Fibroblast of pulmonary artery (primary cell): ENCODE measurements around the gene ISY1.
"Not testable (repeated sequence)": the region's sequence is repeated elsewhere in the genome, so short reads cannot be mapped to it uniquely, and the experiment has no call there.

Source experiments
- DNase-seq: peaks from one replicate; pipeline ENCODE4 v3.0.0-alpha.2; 2010; ENCODE audit warnings: low read depth
- H3K4me3 ChIP-seq: replicated peaks from 2 replicates; pipeline ENCODE4 v1.5.1; 2011; ENCODE audit warnings: low read depth, mild to moderate bottlenecking, control low read depth, low read length, moderate library complexity
- CTCF ChIP-seq: IDR thresholded peaks from 2 replicates; pipeline ENCODE4 v1.5.1; 2011; ENCODE audit warnings: mild to moderate bottlenecking, control low read depth, low read length, inconsistent platforms; ENCODE audit errors: missing control alignments

ISY1 gene

DNA sequence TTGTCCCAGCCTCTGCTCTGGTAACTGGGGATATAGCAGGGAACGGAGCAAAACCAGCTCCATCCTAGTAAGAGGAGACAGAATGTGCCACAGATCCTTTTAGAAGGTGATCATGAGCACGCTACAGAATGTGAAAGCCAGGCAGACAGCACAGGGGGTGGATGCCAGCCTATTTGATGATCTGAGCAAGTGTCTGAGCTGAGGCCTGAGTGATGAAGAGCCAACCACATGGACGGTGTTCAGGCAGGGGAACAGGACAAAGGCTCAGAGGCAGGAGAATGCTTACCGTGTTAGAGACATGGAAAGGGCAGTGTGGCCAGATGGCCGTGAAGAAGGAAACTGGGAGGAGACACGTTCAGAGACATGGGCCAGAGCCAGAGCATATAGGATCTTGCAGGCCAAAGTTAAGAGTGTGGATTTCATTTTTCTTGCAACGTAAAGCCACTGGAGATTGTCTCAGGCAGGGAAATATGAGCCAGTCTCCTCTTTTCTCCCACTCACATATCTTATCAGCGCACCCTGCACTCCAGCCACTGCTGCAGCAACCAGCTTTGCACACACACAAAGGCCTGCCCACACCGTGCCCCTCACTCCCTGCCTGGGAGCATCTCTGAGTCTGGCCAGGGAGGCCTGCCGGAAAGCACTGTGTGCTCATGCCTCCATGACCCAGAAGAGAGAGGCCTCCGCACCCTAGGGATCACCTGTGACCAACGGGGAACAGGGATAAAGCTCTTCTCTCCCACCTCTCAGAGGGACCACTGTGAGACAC is 59.3 kb downstream of the ISY1 start:
- H3K4me3 ChIP-seq = no peak overlapping the region
- no peak for TF ChIP-seq CTCF
- DNase-seq = no peak

DNA sequence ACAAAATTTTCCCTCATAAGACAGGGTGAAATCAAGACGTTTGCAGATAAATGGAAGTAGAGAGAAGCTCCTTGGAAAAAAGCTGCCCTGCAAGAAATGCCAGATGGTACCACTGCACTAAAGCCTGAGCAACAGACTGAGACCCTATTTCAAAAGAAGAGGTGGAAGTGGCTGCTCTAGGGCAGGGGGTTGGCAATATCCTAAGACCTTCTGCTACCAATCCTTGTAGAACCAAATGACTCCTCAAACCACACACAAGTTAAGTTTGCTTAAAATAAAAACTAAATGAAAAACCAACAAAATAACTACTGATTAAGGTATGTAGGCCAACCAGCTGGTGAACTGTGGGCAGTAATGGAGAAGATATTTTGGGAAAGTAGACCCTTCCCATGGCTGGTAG is 60.6 kb downstream of the ISY1 start:
- DNase-seq = no peak
- H3K4me3 ChIP-seq = no peak overlapping the region
- TF ChIP-seq CTCF = no peak

- no peak overlapping the region for H3K4me3 ChIP-seq
- DNase-seq = no peak
- no peak for TF ChIP-seq CTCF
Observed at GRCh38 chr3:129095285-129095684, 65.6 kb downstream of the ISY1 start.

- DNase-seq = not testable (repeated sequence)
Observed at GRCh38 chr3:129088312-129088711, 72.6 kb downstream of the ISY1 start.

DNA sequence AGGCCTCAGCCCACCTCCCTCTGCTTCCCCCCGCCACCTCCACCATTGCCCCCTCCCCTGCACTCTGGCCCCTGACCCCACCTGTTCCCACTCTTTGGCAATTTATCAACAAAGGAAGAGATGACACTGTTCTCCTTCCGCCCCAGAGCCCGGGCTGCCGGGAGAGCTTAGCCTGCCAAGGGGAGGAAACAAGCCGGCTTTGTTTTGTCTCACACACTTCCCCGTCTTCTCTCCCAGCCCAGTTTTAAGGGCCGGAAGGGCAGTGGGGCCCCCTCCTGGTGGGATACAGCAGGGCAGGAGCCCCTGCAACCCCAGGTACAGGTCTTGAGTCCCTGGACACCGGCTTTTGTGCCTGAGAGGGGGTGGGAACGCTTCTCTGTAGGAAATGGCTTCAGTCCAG is 73.0 kb downstream of the ISY1 start:
- TF ChIP-seq CTCF = peak; percentile 0
- H3K4me3 ChIP-seq = not testable (repeated sequence)
- DNase-seq = peak; percentile 72

More at GRCh38 chr3:129088312-129088711, 72.6 kb downstream of the ISY1 start:
- H3K4me3 ChIP-seq = not testable (repeated sequence)

- no peak for TF ChIP-seq CTCF
- peak; percentile 39 for DNase-seq
- H3K4me3 ChIP-seq = no peak overlapping the region
Observed at GRCh38 chr3:129087138-129087702, 73.6 kb downstream of the ISY1 start.

DNA sequence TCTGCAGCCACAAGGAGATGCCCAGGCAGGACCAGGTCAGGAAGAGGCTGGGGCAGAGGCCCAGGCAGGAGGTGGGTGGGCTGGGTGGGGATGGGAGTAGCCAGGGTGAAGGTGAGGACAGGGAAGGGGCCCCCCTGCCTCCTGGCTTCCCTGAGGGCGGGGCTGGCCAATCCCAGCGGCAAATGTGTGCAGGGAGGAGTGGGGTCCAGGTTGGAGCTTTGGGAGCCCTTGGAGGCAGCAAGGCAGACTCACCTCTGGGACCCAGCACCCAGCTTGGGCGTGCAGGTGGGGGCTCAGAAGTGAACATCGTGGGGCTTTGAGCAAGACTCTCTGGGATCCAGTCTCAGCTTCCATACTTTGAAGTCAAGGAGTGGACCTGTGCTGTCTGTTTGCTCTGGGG is 75.0 kb downstream of the ISY1 start:
- no peak overlapping the region for H3K4me3 ChIP-seq
- TF ChIP-seq CTCF = no peak
- no peak for DNase-seq
